Astrocyte (in vitro differentiated cells and primary cell): ENCODE data around the gene ST6GALNAC4. TPM values are rescaled to one million over a fixed set of nuclear protein-coding genes. Genes with fewer than 3 reads are reported as not detected.
"Not testable (repeated sequence)": the region's sequence is repeated elsewhere in the genome, so short reads cannot be mapped to it uniquely, and the experiment has no call there.

ENCODE experiments used
- DNase-seq: peaks from one replicate; pipeline ENCODE4 v3.0.0-alpha.2; 2010; ENCODE audit warnings: low read depth
- FAIRE-seq: peaks from 2 replicates; lab custom pipeline; 2011; peaks lifted over from hg19 to GRCh38; lab: Jason Lieb, UNC
- H2AFZ ChIP-seq: 2 replicates; pipeline ENCODE4 v1.6.0; 2012; ENCODE audit warnings: low read depth, low read length, inconsistent platforms
- H3K27ac ChIP-seq: 2 replicates; pipeline ENCODE4 v1.5.1; 2011; ENCODE audit warnings: low read depth, low read length, inconsistent platforms
- H3K27me3 ChIP-seq: 2 replicates; pipeline ENCODE4 v1.6.0; 2011; ENCODE audit warnings: low read length, inconsistent platforms; ENCODE audit not compliant: insufficient read depth
- H3K36me3 ChIP-seq: 2 replicates; pipeline ENCODE4 v1.5.1; 2011; ENCODE audit warnings: low read length, inconsistent platforms; ENCODE audit not compliant: insufficient read depth
- H3K4me1 ChIP-seq: 2 replicates; pipeline ENCODE4 v1.5.1; 2011; ENCODE audit warnings: low read length, inconsistent platforms; ENCODE audit not compliant: insufficient read depth
- H3K4me2 ChIP-seq: 2 replicates; pipeline ENCODE4 v1.6.0; 2012; ENCODE audit warnings: low read length, inconsistent platforms
- H3K4me3 ChIP-seq: 2 replicates; pipeline ENCODE4 v1.5.1; 2011; ENCODE audit warnings: low read depth, mild to moderate bottlenecking, low read length, inconsistent platforms; ENCODE audit not compliant: insufficient read depth
- H3K79me2 ChIP-seq: 2 replicates; pipeline ENCODE4 v1.6.0; 2012; ENCODE audit warnings: mild to moderate bottlenecking, low read length, inconsistent platforms; ENCODE audit not compliant: insufficient read depth
- H3K9ac ChIP-seq: 2 replicates; pipeline ENCODE4 v1.6.0; 2012; ENCODE audit warnings: mild to moderate bottlenecking, low read length, inconsistent platforms
- H3K9me3 ChIP-seq: 2 replicates; pipeline ENCODE4 v1.5.1; 2012; ENCODE audit warnings: low read depth, mild to moderate bottlenecking, low read length, inconsistent platforms; ENCODE audit not compliant: insufficient read depth
- H4K20me1 ChIP-seq: 2 replicates; pipeline ENCODE4 v1.6.0; 2012; ENCODE audit warnings: low read length, inconsistent platforms; ENCODE audit not compliant: insufficient read depth
- H3K27ac Mint-ChIP-seq: one replicate; pipeline ENCODE4 v1.8.0; 2021; ENCODE audit warnings: mild to moderate bottlenecking, mixed read lengths; ENCODE audit not compliant: unreplicated experiment
- H3K27me3 Mint-ChIP-seq: one replicate; pipeline ENCODE4 v1.8.0; 2021; ENCODE audit warnings: low read depth, mixed read lengths; ENCODE audit not compliant: unreplicated experiment
- H3K36me3 Mint-ChIP-seq: one replicate; pipeline ENCODE4 v1.8.0; 2021; ENCODE audit warnings: low read depth, mixed read lengths; ENCODE audit not compliant: unreplicated experiment
- H3K4me1 Mint-ChIP-seq: one replicate; pipeline ENCODE4 v1.8.0; 2021; ENCODE audit warnings: low read depth, mixed read lengths; ENCODE audit not compliant: unreplicated experiment
- H3K4me3 Mint-ChIP-seq: one replicate; pipeline ENCODE4 v1.8.0; 2021; ENCODE audit warnings: mild to moderate bottlenecking, moderate library complexity, mixed read lengths; ENCODE audit not compliant: unreplicated experiment
- H3K9me3 Mint-ChIP-seq: one replicate; pipeline ENCODE4 v1.8.0; 2021; ENCODE audit warnings: mild to moderate bottlenecking, mixed read lengths; ENCODE audit not compliant: unreplicated experiment
- EZH2 ChIP-seq: IDR thresholded peaks from 2 replicates; pipeline ENCODE4 v1.6.1; 2012; ENCODE audit warnings: mild to moderate bottlenecking, low read length, inconsistent platforms; ENCODE audit not compliant: insufficient read depth
- total RNA-seq: library from RNA; stranded (reverse); gene quantifications from 2 replicates; pipeline ENCODE4 v1.2.1, GENCODE V29; 2021
- TF ChIP-seq, protein P1 (sequence below): IDR thresholded peaks from 2 replicates; pipeline ENCODE4 v1.5.1; 2011; ENCODE audit warnings: low read depth, mild to moderate bottlenecking, inconsistent platforms, low read length, moderate library complexity; ENCODE audit not compliant: insufficient read depth

ST6GALNAC4 gene
- total RNA-seq, 1 donor from 2014 or later: 14.5 TPM

DNA sequence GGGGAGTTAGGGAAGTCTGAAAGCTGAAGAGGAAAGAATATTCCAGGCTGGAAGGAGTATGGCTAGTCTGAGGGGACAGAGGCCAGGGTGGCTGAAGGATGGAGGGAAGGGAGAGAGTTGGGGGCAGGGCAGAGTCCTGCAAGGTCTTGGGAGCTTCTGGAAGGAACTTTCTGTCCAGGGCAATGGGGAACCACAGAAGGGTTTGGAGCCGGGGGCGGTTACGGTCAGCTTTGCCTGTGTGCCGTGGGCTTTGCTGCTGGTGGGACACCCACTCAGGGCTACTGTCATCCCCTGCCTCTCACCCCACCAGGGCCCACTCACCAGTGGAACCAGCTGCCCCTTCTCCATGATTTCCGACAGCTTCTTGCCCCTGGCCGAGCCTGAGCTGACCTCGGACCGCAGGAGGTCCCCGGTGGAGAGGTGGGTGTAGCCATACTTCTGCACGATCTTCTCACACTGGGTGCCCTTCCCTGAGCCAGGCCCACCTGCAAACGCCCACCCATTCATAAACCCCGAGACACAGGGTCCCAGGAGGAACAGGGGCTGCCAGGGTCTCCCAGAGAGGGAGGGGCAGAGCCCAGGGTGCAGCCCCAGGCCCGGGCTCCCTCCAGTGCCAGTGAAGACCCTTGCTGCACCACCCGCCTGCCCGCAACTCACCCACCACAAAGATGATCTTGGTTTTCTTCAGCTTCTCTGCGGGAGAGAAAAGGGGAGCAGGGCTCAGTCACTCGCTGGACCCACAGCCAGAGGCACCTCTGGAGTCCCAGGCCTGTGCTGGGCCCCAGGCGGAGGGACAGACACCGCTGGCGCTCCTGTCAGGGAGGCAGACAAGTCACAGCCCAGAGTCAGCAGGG is 44.2 kb downstream of the ST6GALNAC4 start:
- no peak for FAIRE-seq

DNA sequence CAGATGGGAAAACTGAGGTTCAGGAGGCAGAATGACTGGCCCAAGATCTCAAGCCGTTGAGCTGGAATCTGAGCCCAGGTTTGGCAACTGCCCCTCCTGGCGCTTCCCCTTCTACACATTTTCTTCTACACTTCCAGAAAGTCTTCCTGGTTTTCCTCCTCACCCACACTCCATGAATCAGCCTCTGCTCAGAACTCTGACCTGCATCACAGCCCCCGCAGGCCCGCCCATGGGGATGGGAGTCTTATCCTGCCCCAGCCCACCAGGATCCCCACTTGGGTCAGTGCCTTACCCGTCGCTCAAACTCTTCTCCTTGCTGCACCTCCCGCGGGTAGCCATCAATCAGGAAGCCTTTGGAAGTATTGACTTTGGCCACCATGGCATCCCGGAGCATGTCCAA is 45.3 kb downstream of the ST6GALNAC4 start:
- Histone ChIP-seq H2AFZ (no peak overlapping the region), H3K36me3 (no peaks in the 10 kb centered on the region), H3K9me3 (no peaks in the 10 kb centered on the region), H4K20me1 (peaks cover 27% of the 10 kb centered on the region), H3K4me1 (peaks cover 32% of the 10 kb centered on the region), H3K4me2 (no peak overlapping the region), H3K27me3 (no peaks in the 10 kb centered on the region), H3K9ac (no peak overlapping the region), H3K79me2 (peaks cover 12% of the 10 kb centered on the region), H3K27ac (no peak overlapping the region), H3K4me3 (no peak overlapping the region)
- Mint-ChIP-seq H3K4me1 (peaks cover 17% of the 10 kb centered on the region), H3K27ac (peak overlapping the region; percentile 16), H3K9me3 (no peaks in the 10 kb centered on the region), H3K4me3 (no peak overlapping the region), H3K27me3 (no peaks in the 10 kb centered on the region), H3K36me3 (peaks cover 15% of the 10 kb centered on the region)
- TF ChIP-seq EZH2: no peak
- TF ChIP-seq, protein P1, sequence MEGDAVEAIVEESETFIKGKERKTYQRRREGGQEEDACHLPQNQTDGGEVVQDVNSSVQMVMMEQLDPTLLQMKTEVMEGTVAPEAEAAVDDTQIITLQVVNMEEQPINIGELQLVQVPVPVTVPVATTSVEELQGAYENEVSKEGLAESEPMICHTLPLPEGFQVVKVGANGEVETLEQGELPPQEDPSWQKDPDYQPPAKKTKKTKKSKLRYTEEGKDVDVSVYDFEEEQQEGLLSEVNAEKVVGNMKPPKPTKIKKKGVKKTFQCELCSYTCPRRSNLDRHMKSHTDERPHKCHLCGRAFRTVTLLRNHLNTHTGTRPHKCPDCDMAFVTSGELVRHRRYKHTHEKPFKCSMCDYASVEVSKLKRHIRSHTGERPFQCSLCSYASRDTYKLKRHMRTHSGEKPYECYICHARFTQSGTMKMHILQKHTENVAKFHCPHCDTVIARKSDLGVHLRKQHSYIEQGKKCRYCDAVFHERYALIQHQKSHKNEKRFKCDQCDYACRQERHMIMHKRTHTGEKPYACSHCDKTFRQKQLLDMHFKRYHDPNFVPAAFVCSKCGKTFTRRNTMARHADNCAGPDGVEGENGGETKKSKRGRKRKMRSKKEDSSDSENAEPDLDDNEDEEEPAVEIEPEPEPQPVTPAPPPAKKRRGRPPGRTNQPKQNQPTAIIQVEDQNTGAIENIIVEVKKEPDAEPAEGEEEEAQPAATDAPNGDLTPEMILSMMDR: no peak
- no peak for DNase-seq
- no peak for FAIRE-seq

More for the DNA sequence above, 44.2 kb downstream of the ST6GALNAC4 start:
- H3K9ac ChIP-seq: no peak overlapping the region
- Mint-ChIP-seq H3K27ac (no peak overlapping the region), H3K4me1 (peaks cover 17% of the 10 kb centered on the region), H3K36me3 (peaks cover 12% of the 10 kb centered on the region), H3K9me3 (no peaks in the 10 kb centered on the region), H3K27me3 (no peaks in the 10 kb centered on the region), H3K4me3 (no peak overlapping the region)
- H3K4me1 ChIP-seq: peaks cover 39% of the 10 kb centered on the region
- H3K36me3 ChIP-seq: no peaks in the 10 kb centered on the region
- DNase-seq: no peak
- no peak for TF ChIP-seq EZH2
- TF ChIP-seq, protein P1: no peak
- H3K4me3 ChIP-seq: no peak overlapping the region
- no peaks in the 10 kb centered on the region for H3K9me3 ChIP-seq
- no peaks in the 10 kb centered on the region for H3K27me3 ChIP-seq
- peaks cover 20% of the 10 kb centered on the region for H3K79me2 ChIP-seq
- no peak overlapping the region for H2AFZ ChIP-seq
- H4K20me1 ChIP-seq: peaks cover 27% of the 10 kb centered on the region
- H3K4me2 ChIP-seq: no peak overlapping the region
- H3K27ac ChIP-seq: no peak overlapping the region

DNA sequence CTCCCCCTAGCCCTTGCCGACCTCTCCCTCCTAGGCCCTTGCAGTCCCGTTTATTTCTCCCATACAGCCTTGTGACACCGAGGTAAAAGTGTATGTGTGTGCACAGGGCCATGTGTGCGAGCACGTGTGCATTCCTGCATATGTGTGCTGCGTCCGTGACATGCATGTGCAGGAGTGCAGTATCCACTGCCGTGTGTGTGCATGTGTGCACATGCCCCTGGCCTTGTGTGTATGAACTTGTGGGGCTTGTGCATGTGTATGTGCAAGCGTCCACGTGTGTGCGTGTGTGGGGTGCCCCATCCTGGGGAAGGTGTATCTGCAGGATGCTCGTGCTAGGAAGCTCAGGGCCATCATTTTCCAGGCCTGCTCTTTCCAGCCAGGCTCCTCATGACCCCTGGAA is 46.0 kb downstream of the ST6GALNAC4 start:
- Histone ChIP-seq H3K79me2 (peaks cover 7% of the 10 kb centered on the region), H3K4me3 (no peak overlapping the region), H3K27me3 (no peaks in the 10 kb centered on the region), H4K20me1 (peaks cover 27% of the 10 kb centered on the region), H3K36me3 (no peaks in the 10 kb centered on the region), H3K9ac (no peak overlapping the region), H3K9me3 (no peaks in the 10 kb centered on the region), H2AFZ (no peak overlapping the region), H3K27ac (no peak overlapping the region), H3K4me2 (no peak overlapping the region), H3K4me1 (peaks cover 28% of the 10 kb centered on the region)
- peaks cover 16% of the 10 kb centered on the region for H3K4me1 Mint-ChIP-seq
- DNase-seq (no peak), FAIRE-seq (no peak)
- H3K27me3 Mint-ChIP-seq: no peaks in the 10 kb centered on the region
- H3K9me3 Mint-ChIP-seq: no peaks in the 10 kb centered on the region
- peaks cover 15% of the 10 kb centered on the region for H3K36me3 Mint-ChIP-seq
- no peak overlapping the region for H3K4me3 Mint-ChIP-seq
- TF ChIP-seq EZH2: no peak
- TF ChIP-seq, protein P1: no peak
- peak overlapping the region; percentile 18 for H3K27ac Mint-ChIP-seq

DNA sequence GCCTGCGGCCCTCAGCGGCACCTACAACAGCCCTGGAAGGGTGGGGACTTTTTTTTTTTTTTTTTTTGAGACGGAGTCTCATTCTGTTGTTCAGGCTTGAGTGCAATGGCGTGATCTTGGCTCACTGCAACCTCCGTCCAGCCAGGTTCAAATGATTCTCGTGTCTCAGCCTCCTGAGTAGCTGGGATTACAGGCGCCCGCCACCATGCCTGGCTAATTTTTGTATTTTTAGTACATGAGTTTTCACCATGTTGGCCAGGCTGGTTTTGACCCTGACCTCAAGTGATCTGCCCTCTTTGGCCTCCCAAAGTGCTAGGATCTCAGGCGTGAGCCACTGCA is 46.7 kb downstream of the ST6GALNAC4 start:
- not testable (repeated sequence) for H3K27me3 Mint-ChIP-seq, H3K9me3 ChIP-seq, H3K4me3 Mint-ChIP-seq, H3K9me3 Mint-ChIP-seq, H3K4me3 ChIP-seq, H3K79me2 ChIP-seq, H3K36me3 ChIP-seq, H3K4me1 Mint-ChIP-seq, H3K9ac ChIP-seq, DNase-seq, H3K4me2 ChIP-seq, H2AFZ ChIP-seq, H3K27me3 ChIP-seq, H3K27ac Mint-ChIP-seq, FAIRE-seq, H3K27ac ChIP-seq
- H3K36me3 Mint-ChIP-seq: peaks cover 15% of the 10 kb centered on the region
- peaks cover 23% of the 10 kb centered on the region for H4K20me1 ChIP-seq
- peaks cover 20% of the 10 kb centered on the region for H3K4me1 ChIP-seq
